GM19452 (cell line): ENCODE measurements around the gene RHD.
"Not testable (repeated sequence)": the region's sequence is repeated elsewhere in the genome, so short reads cannot be mapped to it uniquely, and the experiment has no call there.

Source experiments
- ATAC-seq: cut with Tn5 transposase; IDR thresholded peaks from one replicate; pipeline ENCODE4 v1.9.1; 2021; ENCODE audit not compliant: unreplicated experiment

The RHD gene

GRCh38 chr1:25347556-25347955, 75.2 kb downstream of the RHD start:
- no peak for ATAC-seq

GRCh38 chr1:25349606-25350005, 77.3 kb downstream of the RHD start:
- ATAC-seq: no peak

- no peak for ATAC-seq
Measured at GRCh38 chr1:25355841-25356395, 83.6 kb downstream of the RHD start.

GRCh38 chr1:25356441-25356840, 84.1 kb downstream of the RHD start:
- ATAC-seq: no peak

- ATAC-seq: no peak
Measured at GRCh38 chr1:25356848-25357247, 84.5 kb downstream of the RHD start.

GRCh38 chr1:25360596-25361581, 88.6 kb downstream of the RHD start:
- no peak for ATAC-seq

- ATAC-seq: no peak
Measured at GRCh38 chr1:25361901-25362300, 89.6 kb downstream of the RHD start.

GRCh38 chr1:25362634-25363559, 90.6 kb downstream of the RHD start:
- not testable (repeated sequence) for ATAC-seq

GRCh38 chr1:25369241-25369640, 96.9 kb downstream of the RHD start:
- no peak for ATAC-seq

- ATAC-seq: not testable (repeated sequence)
Measured at GRCh38 chr1:25369691-25370271, 97.5 kb downstream of the RHD start.

GRCh38 chr1:25371757-25372156, 99.4 kb downstream of the RHD start:
- ATAC-seq: not testable (repeated sequence)

- ATAC-seq: not testable (repeated sequence)
Measured at GRCh38 chr1:25378367-25378766, 106.1 kb downstream of the RHD start.
